Suprapubic skin (tissue), 4 donors: ENCODE data around the gene SCGB2A2. TPM values are rescaled to one million over a fixed set of nuclear protein-coding genes. Genes with fewer than 3 reads are reported as not detected.

ENCODE experiments used
- DNase-seq, 2 donors: peaks; one replicate each; pipeline ENCODE4 v3.0.0-alpha.2; 2019; ENCODE audit warnings: low spot score in 2 of 2
- H3K27ac ChIP-seq: fragments of 200-600 bp; sonication (generic); one replicate; pipeline ENCODE4 v1.5.1; 2019
- H3K27me3 ChIP-seq: fragments of 200-600 bp; sonication (generic); one replicate; pipeline ENCODE4 v1.5.1; 2019
- H3K36me3 ChIP-seq: fragments of 200-600 bp; sonication (generic); one replicate; pipeline ENCODE4 v1.5.1; 2019
- H3K4me1 ChIP-seq: fragments of 200-600 bp; sonication (generic); one replicate; pipeline ENCODE4 v1.5.1; 2019
- H3K4me3 ChIP-seq: fragments of 200-600 bp; sonication (generic); one replicate; pipeline ENCODE4 v1.5.1; 2019; ENCODE audit warnings: mild to moderate bottlenecking
- H3K9me3 ChIP-seq: fragments of 200-600 bp; sonication (generic); one replicate; pipeline ENCODE4 v1.5.1; 2019
- EP300 ChIP-seq: sonication (generic); formaldehyde crosslinking; IDR thresholded peaks from one replicate; pipeline ENCODE4 v1.6.1; 2017; ENCODE audit warnings: antibody characterized with exemption
- POLR2A ChIP-seq, 2 donors: fragments of 450-650 bp; IDR thresholded peaks; one replicate each; pipeline ENCODE4 v1.6.1; 2017; ENCODE audit warnings: antibody characterized with exemption in 2 of 2, mild to moderate bottlenecking in 2 of 2, moderate library complexity in 2 of 2
- POLR2AphosphoS5 ChIP-seq, 3 donors: sonication (generic); formaldehyde crosslinking; IDR thresholded peaks; one replicate each; pipeline ENCODE4 v1.6.1; 2017; ENCODE audit warnings: antibody characterized with exemption in 3 of 3
- WGBS: methylation state at CpG from one replicate; pipeline ENCODE4 v1.1.5; 2018; 5-methylcytosine and 5-hydroxymethylcytosine counted together
- total RNA-seq, 4 donors: library from RNA; depleted of rRNA; stranded (reverse); fragments of >200 nt; gene quantifications; one replicate each; pipeline ENCODE4 v1.1.0, GENCODE V29; 2016
- TF ChIP-seq, protein P1 (sequence below), 2 donors: fragments of 200-600 bp in 1 of 2; fragments of 450-650 bp in 1 of 2; sonication (generic) in 1 of 2; IDR thresholded peaks; one replicate each; pipeline ENCODE4 v1.5.1; 2016 to 2019; ENCODE audit warnings: antibody characterized with exemption in 2 of 2, mild to moderate bottlenecking in 1 of 2, moderate library complexity in 1 of 2

Gene SCGB2A2
- total RNA-seq, 4 donors from 2014 or later: 737 to 2,318 (median 1,548) TPM

GRCh38 chr11:62295504-62295903 is 25.5 kb downstream of the SCGB2A2 start:
- no peak for DNase-seq
- no peaks in the 10 kb centered on the region for H3K4me1 ChIP-seq
- no peak overlapping the region for H3K4me3 ChIP-seq
- H3K27me3 ChIP-seq: peaks cover 23% of the 10 kb centered on the region
- TF ChIP-seq, protein P1, sequence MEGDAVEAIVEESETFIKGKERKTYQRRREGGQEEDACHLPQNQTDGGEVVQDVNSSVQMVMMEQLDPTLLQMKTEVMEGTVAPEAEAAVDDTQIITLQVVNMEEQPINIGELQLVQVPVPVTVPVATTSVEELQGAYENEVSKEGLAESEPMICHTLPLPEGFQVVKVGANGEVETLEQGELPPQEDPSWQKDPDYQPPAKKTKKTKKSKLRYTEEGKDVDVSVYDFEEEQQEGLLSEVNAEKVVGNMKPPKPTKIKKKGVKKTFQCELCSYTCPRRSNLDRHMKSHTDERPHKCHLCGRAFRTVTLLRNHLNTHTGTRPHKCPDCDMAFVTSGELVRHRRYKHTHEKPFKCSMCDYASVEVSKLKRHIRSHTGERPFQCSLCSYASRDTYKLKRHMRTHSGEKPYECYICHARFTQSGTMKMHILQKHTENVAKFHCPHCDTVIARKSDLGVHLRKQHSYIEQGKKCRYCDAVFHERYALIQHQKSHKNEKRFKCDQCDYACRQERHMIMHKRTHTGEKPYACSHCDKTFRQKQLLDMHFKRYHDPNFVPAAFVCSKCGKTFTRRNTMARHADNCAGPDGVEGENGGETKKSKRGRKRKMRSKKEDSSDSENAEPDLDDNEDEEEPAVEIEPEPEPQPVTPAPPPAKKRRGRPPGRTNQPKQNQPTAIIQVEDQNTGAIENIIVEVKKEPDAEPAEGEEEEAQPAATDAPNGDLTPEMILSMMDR (IDR thresholded peaks at IDR 0.05): no peak
- TF ChIP-seq POLR2A (IDR thresholded peaks at IDR 0.05) (no peak), POLR2AphosphoS5 (IDR thresholded peaks at IDR 0.05) (no peak), EP300 (no peak)
- no peaks in the 10 kb centered on the region for H3K36me3 ChIP-seq
- H3K9me3 ChIP-seq: no peaks in the 10 kb centered on the region
- H3K27ac ChIP-seq: no peak overlapping the region
- WGBS: 46% methylated on average over 2 of the region's 2 CpGs

GRCh38 chr11:62298975-62299374 is 29.0 kb downstream of the SCGB2A2 start, which contains the start of gene SCGB1D4:
Gene SCGB1D4, minus strand, starts transcription at chr11:62299075. Its CDS starts 65 bp downstream, at chr11:62299010.
- Histone ChIP-seq H3K36me3 (no peaks in the 10 kb centered on the region), H3K9me3 (no peaks in the 10 kb centered on the region), H3K27me3 (peaks cover 30% of the 10 kb centered on the region), H3K27ac (no peak within 1 kb of the TSS), H3K4me1 (no peaks in the 10 kb centered on the region), H3K4me3 (no peak within 1 kb of the TSS)
- no peak for DNase-seq
- 62% methylated on average over 7 of the region's 7 CpGs for WGBS
- TF ChIP-seq POLR2A (IDR thresholded peaks at IDR 0.05): no peak
- no peak for TF ChIP-seq POLR2AphosphoS5 (IDR thresholded peaks at IDR 0.05)
- no peak for TF ChIP-seq EP300
- TF ChIP-seq, protein P1 (IDR thresholded peaks at IDR 0.05): no peak

DNA sequence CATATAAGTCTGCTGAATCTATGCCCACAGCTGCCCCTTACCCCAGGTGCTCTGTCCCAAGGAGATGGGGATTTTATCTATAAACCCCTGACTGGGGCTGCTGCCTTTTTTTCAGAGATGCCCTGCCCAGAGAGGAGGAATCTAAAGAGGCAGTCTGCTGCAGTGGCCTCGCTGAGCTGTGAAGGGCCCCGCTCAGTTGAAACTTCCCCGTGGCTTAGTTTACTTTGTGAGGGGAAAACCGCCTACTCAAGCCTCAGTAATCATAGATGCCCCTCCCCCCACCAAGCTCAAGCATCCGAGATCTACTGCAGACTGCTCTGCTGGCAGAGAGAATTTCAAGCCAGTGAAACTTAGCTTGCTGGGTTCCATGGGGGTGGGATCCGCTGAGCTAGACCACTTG is 36.3 kb downstream of the SCGB2A2 start:
- H3K36me3 ChIP-seq: no peaks in the 10 kb centered on the region
- H3K4me3 ChIP-seq: no peak overlapping the region
- no peak for DNase-seq
- TF ChIP-seq, protein P1 (IDR thresholded peaks at IDR 0.05): no peak
- TF ChIP-seq POLR2AphosphoS5 (IDR thresholded peaks at IDR 0.05) (no peak), POLR2A (IDR thresholded peaks at IDR 0.05) (no peak), EP300 (no peak)
- H3K27me3 ChIP-seq: peaks cover 13% of the 10 kb centered on the region
- no peaks in the 10 kb centered on the region for H3K9me3 ChIP-seq
- no peak overlapping the region for H3K27ac ChIP-seq
- H3K4me1 ChIP-seq: no peaks in the 10 kb centered on the region
- WGBS: 51% methylated on average over 6 of the region's 6 CpGs

GRCh38 chr11:62307950-62308349 is 38.0 kb downstream of the SCGB2A2 start:
- Histone ChIP-seq H3K4me3 (no peak overlapping the region), H3K27ac (no peak overlapping the region), H3K27me3 (peaks cover 10% of the 10 kb centered on the region), H3K36me3 (no peaks in the 10 kb centered on the region), H3K4me1 (no peaks in the 10 kb centered on the region), H3K9me3 (no peaks in the 10 kb centered on the region)
- no peak for DNase-seq
- no peak for TF ChIP-seq POLR2A (IDR thresholded peaks at IDR 0.05)
- TF ChIP-seq, protein P1 (IDR thresholded peaks at IDR 0.05): no peak

DNA sequence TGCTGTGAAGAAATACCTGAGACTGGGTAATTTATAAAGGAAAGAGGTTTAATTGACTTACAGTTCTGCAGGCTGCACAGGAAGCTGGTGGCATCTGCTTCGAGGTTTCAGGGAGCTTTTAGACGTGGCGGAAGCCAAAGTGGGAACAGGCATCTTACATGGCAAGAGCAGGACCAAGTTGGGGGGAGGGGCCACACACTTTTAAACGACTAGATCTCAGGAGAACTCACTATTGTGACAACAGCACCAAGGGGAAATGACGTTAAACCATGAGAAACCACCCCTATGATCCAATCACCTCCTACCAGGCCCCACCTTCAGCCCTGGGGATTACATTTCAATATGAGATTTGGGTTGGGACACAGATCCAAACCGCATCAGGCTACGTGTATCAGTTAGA is 40.0 kb downstream of the SCGB2A2 start:
- Histone ChIP-seq H3K4me1 (no peaks in the 10 kb centered on the region), H3K9me3 (no peaks in the 10 kb centered on the region), H3K4me3 (no peak overlapping the region), H3K27ac (no peak overlapping the region), H3K27me3 (peaks cover 10% of the 10 kb centered on the region), H3K36me3 (no peaks in the 10 kb centered on the region)
- TF ChIP-seq, protein P1 (IDR thresholded peaks at IDR 0.05): no peak
- no peak for TF ChIP-seq EP300
- no peak for TF ChIP-seq POLR2AphosphoS5 (IDR thresholded peaks at IDR 0.05)
- no peak for TF ChIP-seq POLR2A (IDR thresholded peaks at IDR 0.05)
- WGBS: 59% methylated on average over 7 of the region's 7 CpGs
- DNase-seq: no peak
